AG04449 (cell line): ENCODE measurements around the gene OR8H2.
"Not testable (repeated sequence)": the region's sequence is repeated elsewhere in the genome, so short reads cannot be mapped to it uniquely, and the experiment has no call there.

Experiments used
- CTCF ChIA-PET: fragments of 350-600 bp; formaldehyde crosslinking; extraction: SDS; loops from one replicate; lab custom pipeline; 2021; ENCODE audit warnings: antibody characterized with exemption; lab: Yijun Ruan, JAX
- POLR2A ChIA-PET: fragments of 400-600, 350-600 bp; formaldehyde crosslinking; extraction: SDS; loops from one replicate; lab custom pipeline; 2020; ENCODE audit warnings: antibody characterized with exemption, inconsistent platforms; lab: Yijun Ruan, JAX
- DNase-seq: peaks from one replicate; pipeline ENCODE4 v3.0.0-alpha.2; 2010; ENCODE audit warnings: low read depth, low spot score
- H3K4me3 ChIP-seq: 2 replicates; pipeline ENCODE4 v1.5.1; 2011; ENCODE audit warnings: low read depth, mild to moderate bottlenecking, control low read depth, low read length
- CTCF ChIP-seq: IDR thresholded peaks from one replicate; pipeline ENCODE4 v1.5.1; 2011; ENCODE audit warnings: mild to moderate bottlenecking, moderate library complexity, low read length, control low read depth, inconsistent platforms; ENCODE audit not compliant: insufficient read depth; ENCODE audit errors: missing control alignments

Gene OR8H2

GRCh38 chr11:56122073-56122472 lies 18.6 kb downstream of the OR8H2 start, which contains the start of gene OR8H3:
OR8H3 (plus strand) TSS chr11:56122373; CDS start chr11:56122373, 0 bp downstream.
- DNase-seq = no peak
- no peak for TF ChIP-seq CTCF
- POLR2A ChIA-PET = no interaction called here
- H3K4me3 ChIP-seq = no peak within 1 kb of the TSS
- CTCF ChIA-PET = no interaction called here

GRCh38 chr11:56140151-56140661 lies 36.7 kb downstream of the OR8H2 start, which contains the start of gene OR8J3:
OR8J3 (minus strand) TSS chr11:56140201; CDS start chr11:56137718, 2,483 bp downstream.
- ChIA-PET CTCF (no interaction called here), POLR2A (no interaction called here)
- TF ChIP-seq CTCF = no peak
- DNase-seq = no peak
- H3K4me3 ChIP-seq = no peak within 1 kb of the TSS

GRCh38 chr11:56143681-56144080 lies 40.2 kb downstream of the OR8H2 start:
- POLR2A ChIA-PET, CTCF ChIA-PET: not testable (repeated sequence)

GRCh38 chr11:56151376-56151775 lies 47.9 kb downstream of the OR8H2 start:
- ChIA-PET POLR2A (no interaction called here), CTCF (no interaction called here)
- no peak overlapping the region for H3K4me3 ChIP-seq
- no peak for TF ChIP-seq CTCF
- DNase-seq = no peak

More at GRCh38 chr11:56143681-56144080, 40.2 kb downstream of the OR8H2 start:
- H3K4me3 ChIP-seq, DNase-seq: not testable (repeated sequence)

- ChIA-PET POLR2A (no interaction called here), CTCF (no interaction called here)
- TF ChIP-seq CTCF = no peak
- no peak for DNase-seq
- no peak overlapping the region for H3K4me3 ChIP-seq
These were observed 48.8 kb downstream of the OR8H2 start for GRCh38 chr11:56152333-56152732.
